ENCODE measurements around the gene BCORL1.

The BCORL1 gene

GRCh38 chrX:129982300-129983251 is at the start of gene BCORL1:
BCORL1 (plus strand) TSS chrX:129982635; CDS start chrX:130005232, 22,597 bp downstream.
- peak within 1 kb of the TSS; percentile 54 to 55 for H3K4me3 ChIP-seq (replicated peaks in 1 of 2; ENCODE audit: low read depth in 2 of 2, low read length in 2 of 2)
- peak; percentile 89 to 96 for DNase-seq (ENCODE audit: low read depth in 2 of 2)
- TF ChIP-seq CTCF (IDR thresholded peaks at IDR 0.05; ENCODE audit: low read depth, low read length), result no peak

- TF ChIP-seq CTCF (IDR thresholded peaks at IDR 0.05; ENCODE audit: low read depth, low read length), result no peak
- H3K4me3 ChIP-seq (replicated peaks in 1 of 2; ENCODE audit: low read depth in 2 of 2, low read length in 2 of 2), result peak overlapping the region in 1 of 2 donors; percentile 23
- peak in 1 of 2 donors; percentile 11 for DNase-seq (ENCODE audit: low read depth in 2 of 2)
These were observed 49.6 kb upstream of the BCORL1 start for GRCh38 chrX:129932821-129933321.

- no peak overlapping the region for H3K4me3 ChIP-seq (replicated peaks in 1 of 2; ENCODE audit: low read depth in 2 of 2, low read length in 2 of 2)
- DNase-seq (ENCODE audit: low read depth in 2 of 2), result no peak
- no peak for TF ChIP-seq CTCF (IDR thresholded peaks at IDR 0.05; ENCODE audit: low read depth, low read length)
These were observed 48.7 kb upstream of the BCORL1 start for GRCh38 chrX:129933700-129934099.

GRCh38 chrX:129934461-129934860 is 48.0 kb upstream of the BCORL1 start:
- no peak overlapping the region for H3K4me3 ChIP-seq (replicated peaks in 1 of 2; ENCODE audit: low read depth in 2 of 2, low read length in 2 of 2)
- no peak for DNase-seq (ENCODE audit: low read depth in 2 of 2)
- TF ChIP-seq CTCF (IDR thresholded peaks at IDR 0.05; ENCODE audit: low read depth, low read length), result no peak

GRCh38 chrX:129934952-129935351 is 47.5 kb upstream of the BCORL1 start:
- H3K4me3 ChIP-seq (replicated peaks in 1 of 2; ENCODE audit: low read depth in 2 of 2, low read length in 2 of 2), result no peak overlapping the region
- no peak for TF ChIP-seq CTCF (IDR thresholded peaks at IDR 0.05; ENCODE audit: low read depth, low read length)
- DNase-seq (ENCODE audit: low read depth in 2 of 2), result no peak

GRCh38 chrX:129938081-129938480 is 44.4 kb upstream of the BCORL1 start:
- DNase-seq (ENCODE audit: low read depth in 2 of 2), result no peak
- H3K4me3 ChIP-seq (replicated peaks in 1 of 2; ENCODE audit: low read depth in 2 of 2, low read length in 2 of 2), result no peak overlapping the region
- no peak for TF ChIP-seq CTCF (IDR thresholded peaks at IDR 0.05; ENCODE audit: low read depth, low read length)
